ENCODE data around the gene DPH7. TPM values are rescaled to one million over a fixed set of nuclear protein-coding genes. Genes with fewer than 3 reads are reported as not detected.
A peak's percentile ranks its signal among the peaks of the same experiment; 100 is the strongest.
"Not testable (repeated sequence)": the region's sequence is repeated elsewhere in the genome, so short reads cannot be mapped to it uniquely, and the experiment has no call there.

Gene DPH7
- total RNA-seq, 4 donors from 2014 or later: 14.4 to 40.5 (median 29.1) TPM

- ATAC-seq (ENCODE audit: low FRiP score): no peak
- no peak for TF ChIP-seq CTCF (IDR thresholded peaks at IDR 0.05)
- no peak for DNase-seq (ENCODE audit: low spot score)
Measured at GRCh38 chr9:137554349-137554748, 24.4 kb downstream of the DPH7 start.

- DNase-seq (ENCODE audit: low spot score); ATAC-seq (ENCODE audit: low FRiP score): not testable (repeated sequence)
Measured at GRCh38 chr9:137553654-137554053, 25.1 kb downstream of the DPH7 start.

- DNase-seq (ENCODE audit: low spot score) (no peak), ATAC-seq (ENCODE audit: low FRiP score) (peak; percentile 8)
- TF ChIP-seq CTCF (IDR thresholded peaks at IDR 0.05): no peak
Measured at GRCh38 chr9:137552022-137552768, 26.5 kb downstream of the DPH7 start.

GRCh38 chr9:137551264-137552021 is 27.3 kb downstream of the DPH7 start, which contains the start of gene MRPL41:
MRPL41 (plus strand) TSS chr9:137551879; CDS start chr9:137552082, 203 bp downstream.
- peak in 1 of 3 donors; percentile 30 for TF ChIP-seq CTCF (IDR thresholded peaks at IDR 0.05)
- ATAC-seq (ENCODE audit: low FRiP score): peak; percentile 84
- peak; percentile 78 for DNase-seq (ENCODE audit: low spot score)

GRCh38 chr9:137550958-137551263 is 27.8 kb downstream of the DPH7 start:
- ATAC-seq (ENCODE audit: low FRiP score); DNase-seq (ENCODE audit: low spot score): not testable (repeated sequence)

- peak; percentile 59 for ATAC-seq (ENCODE audit: low FRiP score)
- DNase-seq (ENCODE audit: low spot score): peak; percentile 51
- TF ChIP-seq CTCF (IDR thresholded peaks at IDR 0.05): no peak
Measured at GRCh38 chr9:137550231-137550621, 28.5 kb downstream of the DPH7 start, which contains the start of gene PNPLA7. PNPLA7 (minus strand) TSS chr9:137550402; CDS start chr9:137550197, 205 bp downstream.

GRCh38 chr9:137547687-137548543 is 30.8 kb downstream of the DPH7 start:
- DNase-seq (ENCODE audit: low spot score): no peak
- no peak for ATAC-seq (ENCODE audit: low FRiP score)
- TF ChIP-seq CTCF (IDR thresholded peaks at IDR 0.05): no peak
